Naive B cell (primary cell): ENCODE measurements around the gene TTC39C. TPM values are rescaled to one million over a fixed set of nuclear protein-coding genes. Genes with fewer than 3 reads are reported as not detected.

ENCODE experiments used
- ATAC-seq, 2 donors: fragments of 150-1000 bp; cut with Tn5 transposase; 2 replicates each; pipeline ENCODE4 v1.10.0; 2021; ENCODE audit warnings: low read depth in 2 of 2, mild to moderate bottlenecking in 2 of 2, moderate library complexity in 2 of 2
- DNase-seq: peaks from one replicate; pipeline ENCODE4 v3.0.0; 2022
- H3K27ac Mint-ChIP-seq, 6 donors: one replicate each; pipeline ENCODE4 v1.8.0; 2020 to 2022; ENCODE audit warnings: mild to moderate bottlenecking in 6 of 6, mixed read lengths in 6 of 6, moderate library complexity in 5 of 6, inconsistent platforms in 2 of 6
- H3K27me3 Mint-ChIP-seq, 3 donors: one replicate each; pipeline ENCODE4 v1.8.0; 2021 to 2022; ENCODE audit warnings: mixed read lengths in 3 of 3, mild to moderate bottlenecking in 1 of 3
- H3K36me3 Mint-ChIP-seq, 2 donors: one replicate each; pipeline ENCODE4 v1.8.0; 2020 to 2022; ENCODE audit warnings: mixed read lengths in 2 of 2, inconsistent platforms in 1 of 2, mild to moderate bottlenecking in 1 of 2
- H3K4me1 Mint-ChIP-seq, 3 donors: one replicate each; pipeline ENCODE4 v1.8.0; 2020 to 2022; ENCODE audit warnings: mixed read lengths in 3 of 3, inconsistent platforms in 1 of 3, mild to moderate bottlenecking in 1 of 3, moderate library complexity in 1 of 3
- H3K4me3 Mint-ChIP-seq, 8 donors: one replicate each; pipeline ENCODE4 v1.8.0; 2020 to 2022; ENCODE audit warnings: mild to moderate bottlenecking in 8 of 8, mixed read lengths in 8 of 8, moderate library complexity in 8 of 8, inconsistent platforms in 2 of 8
- H3K9me3 Mint-ChIP-seq, 7 donors: one replicate each; pipeline ENCODE4 v1.8.0; 2020 to 2022; ENCODE audit warnings: mixed read lengths in 7 of 7, mild to moderate bottlenecking in 5 of 7, inconsistent platforms in 2 of 7, moderate library complexity in 1 of 7
- polyA plus RNA-seq, 6 donors: library from polyadenylated mRNA; unstranded; fragments of 300-500 nt; fragmentation: Illumina TruSeq; gene quantifications; one replicate each; pipeline ENCODE4 v1.2.3, GENCODE V29; 2021; ENCODE audit warnings: low read depth in 6 of 6

TTC39C gene
- polyA plus RNA-seq, 6 donors from 2014 or later: 20.4 to 34.5 (median 24.3) TPM

- Mint-ChIP-seq H3K9me3 (peaks cover 0 to 14% (median 4%) of the 10 kb centered on the region in 7 donors), H3K4me3 (no peak overlapping the region), H3K4me1 (peaks cover 18 to 28% (median 21%) of the 10 kb centered on the region in 3 donors), H3K27ac (no peak overlapping the region), H3K36me3 (peaks cover 21 to 24% of the 10 kb centered on the region in 2 donors), H3K27me3 (no peaks in the 10 kb centered on the region)
- DNase-seq: no peak
- no peak for ATAC-seq
Observed at GRCh38 chr18:24095976-24096375, 81.4 kb downstream of the TTC39C start.

GRCh38 chr18:24103320-24104021, 88.9 kb downstream of the TTC39C start:
- no peak for DNase-seq
- Mint-ChIP-seq H3K4me3 (no peak overlapping the region), H3K9me3 (no peaks in the 10 kb centered on the region), H3K27me3 (no peaks in the 10 kb centered on the region), H3K36me3 (peaks cover 13 to 29% of the 10 kb centered on the region in 2 donors), H3K4me1 (peaks cover 6 to 13% (median 13%) of the 10 kb centered on the region in 3 donors), H3K27ac (peak overlapping the region in 2 of 6 donors; percentile 78 to 89)
- no peak for ATAC-seq

GRCh38 chr18:24104486-24104885, 89.9 kb downstream of the TTC39C start:
- no peak for ATAC-seq
- DNase-seq: no peak
- Mint-ChIP-seq H3K4me1 (peaks cover 6 to 13% (median 13%) of the 10 kb centered on the region in 3 donors), H3K4me3 (no peak overlapping the region), H3K27me3 (no peaks in the 10 kb centered on the region), H3K27ac (peak overlapping the region in 3 of 6 donors; percentile 1 to 10 (median 9)), H3K36me3 (peaks cover 13 to 29% of the 10 kb centered on the region in 2 donors), H3K9me3 (no peaks in the 10 kb centered on the region)

GRCh38 chr18:24108641-24109040, 94.1 kb downstream of the TTC39C start:
- H3K36me3 Mint-ChIP-seq: peaks cover 12% of the 10 kb centered on the region in 2 donors
- H3K27ac Mint-ChIP-seq: no peak overlapping the region
- H3K27me3 Mint-ChIP-seq: no peaks in the 10 kb centered on the region

GRCh38 chr18:24111936-24112335, 97.4 kb downstream of the TTC39C start:
- no peaks in the 10 kb centered on the region for H3K9me3 Mint-ChIP-seq
- peaks cover 8 to 21% (median 20%) of the 10 kb centered on the region in 3 donors for H3K4me1 Mint-ChIP-seq
- H3K27ac Mint-ChIP-seq: peak overlapping the region in 1 of 6 donors; percentile 14
- peaks cover 6 to 15% of the 10 kb centered on the region in 2 donors for H3K36me3 Mint-ChIP-seq
- no peak for ATAC-seq
- no peak for DNase-seq
- no peak overlapping the region for H3K4me3 Mint-ChIP-seq
- H3K27me3 Mint-ChIP-seq: no peaks in the 10 kb centered on the region

More at GRCh38 chr18:24108641-24109040, 94.1 kb downstream of the TTC39C start:
- H3K9me3 Mint-ChIP-seq: no peaks in the 10 kb centered on the region
- DNase-seq (no peak), ATAC-seq (no peak)
- no peak overlapping the region for H3K4me3 Mint-ChIP-seq
- peaks cover 6 to 13% (median 8%) of the 10 kb centered on the region in 3 donors for H3K4me1 Mint-ChIP-seq

GRCh38 chr18:24112464-24112863, 97.9 kb downstream of the TTC39C start:
- ATAC-seq: no peak
- H3K36me3 Mint-ChIP-seq: peaks cover 2 to 11% of the 10 kb centered on the region in 2 donors
- H3K4me1 Mint-ChIP-seq: peaks cover 8 to 19% (median 17%) of the 10 kb centered on the region in 3 donors
- no peak for DNase-seq
- no peak overlapping the region for H3K27ac Mint-ChIP-seq
- H3K9me3 Mint-ChIP-seq: no peaks in the 10 kb centered on the region
- H3K27me3 Mint-ChIP-seq: no peaks in the 10 kb centered on the region
- H3K4me3 Mint-ChIP-seq: no peak overlapping the region

- peaks cover 0 to 11% of the 10 kb centered on the region in 2 donors for H3K36me3 Mint-ChIP-seq
- no peaks in the 10 kb centered on the region for H3K9me3 Mint-ChIP-seq
- H3K27me3 Mint-ChIP-seq: no peaks in the 10 kb centered on the region
- no peak overlapping the region for H3K4me3 Mint-ChIP-seq
- peaks cover 8 to 15% (median 14%) of the 10 kb centered on the region in 3 donors for H3K4me1 Mint-ChIP-seq
- DNase-seq (no peak), ATAC-seq (no peak)
- H3K27ac Mint-ChIP-seq: peak overlapping the region in 2 of 6 donors; percentile 15 to 75
Observed at GRCh38 chr18:24112874-24113615, 98.5 kb downstream of the TTC39C start.

GRCh38 chr18:24114924-24115549, 100.5 kb downstream of the TTC39C start:
- ATAC-seq: no peak
- H3K27me3 Mint-ChIP-seq: no peaks in the 10 kb centered on the region
- no peak for DNase-seq
- H3K9me3 Mint-ChIP-seq: no peaks in the 10 kb centered on the region
- peaks cover 8 to 17% (median 14%) of the 10 kb centered on the region in 3 donors for H3K4me1 Mint-ChIP-seq
- H3K27ac Mint-ChIP-seq: peak overlapping the region in 3 of 6 donors; percentile 4 to 44 (median 16)
- no peak overlapping the region for H3K4me3 Mint-ChIP-seq
- peaks cover 0 to 11% of the 10 kb centered on the region in 2 donors for H3K36me3 Mint-ChIP-seq

- Mint-ChIP-seq H3K4me3 (no peak overlapping the region), H3K27ac (peak overlapping the region in 2 of 6 donors; percentile 34 to 44), H3K9me3 (no peaks in the 10 kb centered on the region), H3K27me3 (no peaks in the 10 kb centered on the region), H3K36me3 (peaks cover 3 to 14% of the 10 kb centered on the region in 2 donors), H3K4me1 (peaks cover 8 to 17% (median 14%) of the 10 kb centered on the region in 3 donors)
- ATAC-seq: no peak
- DNase-seq: no peak
Observed at GRCh38 chr18:24115628-24116027, 101.1 kb downstream of the TTC39C start.

GRCh38 chr18:24118750-24119577, 104.4 kb downstream of the TTC39C start:
- H3K4me3 Mint-ChIP-seq: no peak overlapping the region
- H3K27ac Mint-ChIP-seq: peak overlapping the region in 1 of 6 donors; percentile 34
- H3K4me1 Mint-ChIP-seq: peaks cover 8 to 17% (median 14%) of the 10 kb centered on the region in 3 donors
- peaks cover 6 to 7% of the 10 kb centered on the region in 2 donors for H3K36me3 Mint-ChIP-seq
- H3K27me3 Mint-ChIP-seq: no peaks in the 10 kb centered on the region
- DNase-seq (peak; percentile 63), ATAC-seq (peak; percentile 66 to 77)
- H3K9me3 Mint-ChIP-seq: no peaks in the 10 kb centered on the region

- DNase-seq (no peak), ATAC-seq (no peak)
- Mint-ChIP-seq H3K4me1 (peaks cover 2 to 7% (median 4%) of the 10 kb centered on the region in 3 donors), H3K27me3 (no peaks in the 10 kb centered on the region), H3K27ac (no peak overlapping the region), H3K36me3 (peaks cover 10 to 18% of the 10 kb centered on the region in 2 donors), H3K4me3 (no peak overlapping the region), H3K9me3 (no peaks in the 10 kb centered on the region)
Observed at GRCh38 chr18:24120676-24121075, 106.1 kb downstream of the TTC39C start.

GRCh38 chr18:24121625-24122024, 107.1 kb downstream of the TTC39C start:
- Mint-ChIP-seq H3K36me3 (peaks cover 11 to 18% of the 10 kb centered on the region in 2 donors), H3K27ac (no peak overlapping the region), H3K27me3 (no peaks in the 10 kb centered on the region), H3K4me1 (peaks cover 0 to 2% (median 0%) of the 10 kb centered on the region in 3 donors), H3K9me3 (no peaks in the 10 kb centered on the region), H3K4me3 (no peak overlapping the region)
- DNase-seq (no peak), ATAC-seq (no peak)
